OCI-LY7 (cell line): ENCODE results near the gene EMILIN1.

Source experiments
- CTCF ChIP-seq: fragments of 200-600 bp; sonication (generic); conservative IDR thresholded peaks from 2 replicates; pipeline ENCODE4 v1.5.1; 2014; ENCODE audit warnings: mild to moderate bottlenecking, antibody characterized with exemption, low read length, moderate library complexity, mixed read lengths
- EZH2phosphoT487 ChIP-seq: fragments of 200-600 bp; sonication (generic); IDR thresholded peaks from 2 replicates; pipeline ENCODE4 v1.6.1; 2018; ENCODE audit warnings: low read depth, borderline replicate concordance, mild to moderate bottlenecking, mixed run types, antibody characterized with exemption, low read length, moderate library complexity, mixed read lengths

- no peak for TF ChIP-seq CTCF
- TF ChIP-seq EZH2phosphoT487 = no peak
Observed at GRCh38 chr2:27057184-27057583, 21.2 kb upstream of the EMILIN1 start.
